A673 (cell line): ENCODE measurements around the gene SEMA4C.

Experiments used
- EZH2 ChIP-seq: fragments of 200-600 bp; sonication (generic); IDR thresholded peaks from 2 replicates; pipeline ENCODE4 v1.6.1; 2017; ENCODE audit warnings: borderline replicate concordance, low read depth, mild to moderate bottlenecking, mixed read lengths, antibody characterized with exemption, low read length; ENCODE audit not compliant: poor library complexity, severe bottlenecking
- TF ChIP-seq, protein P1 (sequence below): fragments of 300-800, 200-600 bp; sonication (generic); conservative IDR thresholded peaks from 2 replicates; pipeline ENCODE4 v1.5.1; 2017; ENCODE audit warnings: low read depth, mild to moderate bottlenecking, antibody characterized with exemption, low read length, moderate library complexity, mixed read lengths

DNA sequence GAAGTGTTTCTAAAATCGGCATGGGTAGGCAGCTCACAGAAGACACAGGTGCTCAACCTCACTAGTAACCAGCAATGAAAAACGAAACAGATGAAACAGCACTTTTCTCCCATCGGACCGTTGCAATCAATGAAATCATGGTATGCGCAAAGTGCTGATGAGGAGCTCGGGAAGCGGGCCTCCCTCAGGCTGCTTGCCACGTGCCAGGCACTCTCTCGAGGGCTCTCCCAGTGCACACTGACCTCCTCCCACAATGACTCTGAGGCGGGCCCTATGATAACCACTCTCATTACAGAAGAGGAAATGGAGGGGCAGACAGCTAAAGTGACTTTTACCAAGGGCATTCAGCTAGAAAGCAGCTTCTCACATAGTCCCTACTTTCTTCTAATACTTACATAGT lies 22.3 kb downstream of the SEMA4C start:
- TF ChIP-seq, protein P1, sequence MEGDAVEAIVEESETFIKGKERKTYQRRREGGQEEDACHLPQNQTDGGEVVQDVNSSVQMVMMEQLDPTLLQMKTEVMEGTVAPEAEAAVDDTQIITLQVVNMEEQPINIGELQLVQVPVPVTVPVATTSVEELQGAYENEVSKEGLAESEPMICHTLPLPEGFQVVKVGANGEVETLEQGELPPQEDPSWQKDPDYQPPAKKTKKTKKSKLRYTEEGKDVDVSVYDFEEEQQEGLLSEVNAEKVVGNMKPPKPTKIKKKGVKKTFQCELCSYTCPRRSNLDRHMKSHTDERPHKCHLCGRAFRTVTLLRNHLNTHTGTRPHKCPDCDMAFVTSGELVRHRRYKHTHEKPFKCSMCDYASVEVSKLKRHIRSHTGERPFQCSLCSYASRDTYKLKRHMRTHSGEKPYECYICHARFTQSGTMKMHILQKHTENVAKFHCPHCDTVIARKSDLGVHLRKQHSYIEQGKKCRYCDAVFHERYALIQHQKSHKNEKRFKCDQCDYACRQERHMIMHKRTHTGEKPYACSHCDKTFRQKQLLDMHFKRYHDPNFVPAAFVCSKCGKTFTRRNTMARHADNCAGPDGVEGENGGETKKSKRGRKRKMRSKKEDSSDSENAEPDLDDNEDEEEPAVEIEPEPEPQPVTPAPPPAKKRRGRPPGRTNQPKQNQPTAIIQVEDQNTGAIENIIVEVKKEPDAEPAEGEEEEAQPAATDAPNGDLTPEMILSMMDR, result no peak
- TF ChIP-seq EZH2, result no peak
